GM18498 (cell line): ENCODE data around the gene PIP5K1B.
"Not testable (repeated sequence)": the region's sequence is repeated elsewhere in the genome, so short reads cannot be mapped to it uniquely, and the experiment has no call there.

Experiments used
- ATAC-seq: cut with Tn5 transposase; IDR thresholded peaks from one replicate; pipeline ENCODE4 v1.9.1; 2021; ENCODE audit warnings: mild to moderate bottlenecking, moderate library complexity; ENCODE audit not compliant: unreplicated experiment

Gene PIP5K1B

DNA sequence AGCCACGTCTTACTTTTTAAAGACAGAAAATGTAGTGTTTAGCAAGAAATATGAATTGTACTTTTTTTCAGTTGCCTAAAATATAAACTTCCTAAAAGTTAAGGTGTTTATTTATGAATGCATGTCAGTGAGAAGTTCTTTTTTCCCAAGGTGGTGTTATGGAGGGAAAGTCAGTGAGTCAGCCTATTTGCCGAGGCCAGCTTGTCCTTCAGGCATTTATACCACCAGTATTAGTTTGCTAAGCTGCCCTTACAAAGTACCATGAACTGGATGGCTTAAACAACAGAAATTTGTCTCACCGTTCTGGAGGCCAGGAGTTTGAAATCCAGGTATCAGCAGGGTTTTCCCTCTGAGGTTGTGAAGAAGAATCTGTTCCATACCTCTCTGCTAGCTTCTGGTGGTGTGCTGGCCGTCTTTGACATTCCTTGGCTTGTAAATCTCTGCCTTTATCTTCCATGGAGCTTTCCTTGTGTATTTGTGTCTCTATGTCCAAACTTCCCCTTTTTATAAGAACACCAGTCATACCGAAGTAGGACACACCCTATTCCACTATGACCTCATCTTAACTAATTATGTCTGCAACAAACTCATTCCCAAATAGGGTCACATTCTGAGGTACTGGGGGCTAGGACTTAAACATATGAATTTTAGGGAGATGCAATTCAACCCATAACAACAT lies 270.5 kb downstream of the PIP5K1B start:
- ATAC-seq: no peak

DNA sequence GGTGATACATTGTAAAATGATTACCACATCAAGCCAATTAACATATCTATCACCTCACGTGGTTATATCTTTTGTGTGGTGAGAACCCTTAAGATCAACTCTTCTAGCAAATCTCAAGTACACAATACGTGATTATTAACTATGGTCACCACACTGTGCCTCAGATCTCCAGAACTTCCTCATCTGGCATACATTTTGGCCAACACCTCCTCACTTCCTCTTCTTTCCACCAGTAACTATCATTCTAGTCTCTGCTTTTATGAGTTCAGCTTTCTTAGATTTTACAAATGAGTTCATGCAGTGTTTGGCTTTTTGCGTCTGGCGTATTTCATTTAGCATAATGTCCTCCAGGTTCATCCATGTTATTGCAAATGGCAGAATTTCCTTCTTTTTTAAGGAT lies 273.0 kb downstream of the PIP5K1B start:
- no peak for ATAC-seq

GRCh38 chr9:68978501-68978900 lies 273.5 kb downstream of the PIP5K1B start:
- no peak for ATAC-seq

- ATAC-seq: peak; percentile 28
Observed at GRCh38 chr9:68979538-68980314, 274.7 kb downstream of the PIP5K1B start.

- no peak for ATAC-seq
Observed at GRCh38 chr9:68980341-68980914, 275.4 kb downstream of the PIP5K1B start.

DNA sequence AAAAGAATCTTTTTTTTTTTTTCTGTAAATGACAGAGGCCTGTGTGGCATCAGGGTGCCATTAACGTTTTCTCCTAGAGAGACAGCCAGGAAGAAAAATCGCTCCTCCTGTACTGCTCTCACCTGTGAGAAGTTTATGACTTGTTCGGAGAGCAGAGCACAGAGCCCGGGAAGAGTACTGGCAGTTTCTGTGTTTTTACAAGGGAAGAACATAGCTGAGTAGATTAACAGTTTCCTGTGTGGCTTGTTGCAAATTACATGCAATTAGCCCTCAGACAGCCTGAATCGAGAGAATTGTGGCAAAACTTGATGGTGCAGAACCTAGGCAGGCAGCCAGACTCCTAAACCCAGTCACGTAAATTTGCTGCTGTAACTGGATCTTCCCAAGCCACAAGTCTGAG lies 276.7 kb downstream of the PIP5K1B start:
- ATAC-seq: peak; percentile 41

GRCh38 chr9:68983008-68983411 lies 278.0 kb downstream of the PIP5K1B start:
- ATAC-seq: peak; percentile 47

DNA sequence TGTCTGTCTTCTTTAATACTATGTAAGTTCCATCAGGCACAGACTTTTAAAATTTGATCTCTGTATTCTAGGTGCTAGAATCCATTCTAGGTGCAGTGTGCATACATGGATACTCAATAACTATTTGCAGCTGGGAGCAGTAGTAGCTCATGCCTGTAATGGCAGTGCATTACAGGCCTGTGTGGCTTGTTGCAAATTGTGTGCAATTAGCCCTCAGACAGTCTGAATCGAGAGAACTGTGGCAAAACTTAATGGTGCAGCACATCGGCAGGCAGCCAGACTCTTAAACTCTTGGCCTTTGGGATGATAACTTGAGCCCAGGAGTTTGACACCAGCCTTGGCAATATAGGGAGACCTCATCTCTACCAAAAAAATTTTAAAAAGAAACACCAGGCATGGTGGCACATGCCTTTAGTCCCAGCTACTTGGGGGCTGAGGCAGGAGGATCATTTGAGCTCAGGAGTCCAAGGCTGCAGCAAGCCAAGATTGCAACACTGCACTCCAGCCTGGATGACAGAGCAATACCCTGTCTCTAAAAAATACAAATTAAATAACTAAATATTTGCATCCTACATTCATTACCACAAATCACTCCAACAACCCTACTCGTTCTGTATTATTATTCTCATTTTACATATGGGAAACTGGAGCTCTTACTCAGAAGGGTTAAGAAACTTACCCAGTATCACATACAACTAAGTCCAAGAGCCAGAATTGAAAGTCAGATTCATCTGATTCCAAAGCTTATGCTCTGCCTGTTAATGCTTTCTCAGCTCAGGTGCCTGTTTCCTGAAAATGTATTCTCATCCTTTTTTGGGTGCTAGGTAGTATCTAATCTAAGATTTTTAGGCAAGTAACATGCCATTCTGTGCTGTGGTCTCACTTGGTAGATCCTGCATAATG lies 278.7 kb downstream of the PIP5K1B start:
- ATAC-seq: no peak

DNA sequence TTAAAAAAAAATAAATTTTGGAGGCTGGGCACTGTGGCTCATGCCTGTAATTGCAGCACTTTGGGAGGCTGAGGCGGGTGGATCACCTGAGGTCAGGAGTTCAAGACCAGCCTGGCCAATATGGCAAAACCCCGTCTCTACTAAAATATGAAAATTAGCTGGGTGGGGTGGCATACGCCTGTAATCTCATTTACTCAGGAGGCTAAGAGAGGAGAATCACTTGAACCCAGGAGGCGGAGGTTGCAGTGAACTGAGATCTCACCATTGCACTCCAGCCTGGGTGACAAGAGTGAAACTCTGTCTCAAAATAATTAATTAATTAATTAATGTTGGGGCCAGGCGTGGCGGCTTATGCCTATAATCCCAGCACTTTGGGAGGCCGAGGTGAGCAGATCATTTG lies 281.9 kb downstream of the PIP5K1B start:
- ATAC-seq: not testable (repeated sequence)

DNA sequence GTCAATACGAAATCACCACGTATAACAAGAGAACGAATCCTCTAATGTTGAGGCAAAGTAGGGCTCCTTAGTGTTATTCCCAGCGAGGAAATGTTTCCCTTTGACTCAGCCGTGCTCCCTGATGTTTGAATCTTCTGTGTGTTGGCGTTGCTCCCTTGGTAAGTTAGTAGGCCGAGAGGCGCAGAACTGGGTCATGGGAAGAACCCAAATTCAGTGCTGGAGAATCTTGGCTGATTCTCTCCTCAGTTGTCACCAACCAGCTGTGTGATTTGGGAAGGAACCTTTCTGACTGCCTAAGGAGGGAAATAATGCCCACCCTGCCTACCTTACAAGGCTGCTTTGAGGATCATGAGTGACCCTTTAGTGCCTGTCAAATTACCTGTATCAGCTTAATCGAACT lies 286.4 kb downstream of the PIP5K1B start:
- no peak for ATAC-seq

GRCh38 chr9:68995776-68996175 lies 290.7 kb downstream of the PIP5K1B start:
- no peak for ATAC-seq

GRCh38 chr9:68996462-68996861 lies 291.4 kb downstream of the PIP5K1B start:
- ATAC-seq: no peak

DNA sequence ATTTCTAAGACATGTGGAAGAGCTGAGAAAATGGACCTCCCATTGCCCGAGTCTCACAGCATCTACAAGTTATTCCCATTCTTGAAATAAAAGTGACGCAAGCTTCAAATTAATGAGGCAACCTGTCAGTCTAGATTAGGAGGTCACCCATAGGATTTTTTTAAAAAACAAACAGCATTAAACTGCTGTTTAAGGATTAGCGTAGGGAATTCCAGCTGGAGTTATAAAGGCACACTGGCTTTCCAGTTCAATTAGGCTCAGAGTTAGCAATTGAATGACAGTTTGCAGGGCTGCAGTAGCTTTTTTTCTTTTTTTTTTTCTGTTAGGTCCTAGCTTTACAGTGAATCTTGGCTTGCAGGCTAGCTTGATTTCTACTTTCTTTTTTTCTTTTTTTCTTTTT lies 292.6 kb downstream of the PIP5K1B start:
- ATAC-seq: no peak

DNA sequence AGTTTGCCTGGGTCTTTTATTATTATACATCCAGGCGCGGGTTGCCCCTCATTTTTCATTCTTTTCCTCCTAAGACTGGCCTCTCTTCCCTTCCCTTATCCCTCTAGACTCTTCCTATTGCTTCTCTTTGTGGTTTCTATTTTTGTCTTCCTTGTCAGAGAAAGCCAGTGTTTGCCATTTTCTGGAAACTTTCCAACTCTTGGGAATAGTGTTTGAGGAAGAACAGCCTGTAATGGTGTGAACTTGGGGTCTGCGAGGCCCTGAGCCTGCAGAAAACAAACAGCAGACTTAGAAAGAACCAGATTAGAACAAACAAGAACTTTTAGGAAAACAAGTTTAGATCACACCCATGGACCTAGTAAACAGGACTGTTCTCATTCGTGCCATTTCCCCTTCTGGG lies 293.3 kb downstream of the PIP5K1B start:
- ATAC-seq: no peak

DNA sequence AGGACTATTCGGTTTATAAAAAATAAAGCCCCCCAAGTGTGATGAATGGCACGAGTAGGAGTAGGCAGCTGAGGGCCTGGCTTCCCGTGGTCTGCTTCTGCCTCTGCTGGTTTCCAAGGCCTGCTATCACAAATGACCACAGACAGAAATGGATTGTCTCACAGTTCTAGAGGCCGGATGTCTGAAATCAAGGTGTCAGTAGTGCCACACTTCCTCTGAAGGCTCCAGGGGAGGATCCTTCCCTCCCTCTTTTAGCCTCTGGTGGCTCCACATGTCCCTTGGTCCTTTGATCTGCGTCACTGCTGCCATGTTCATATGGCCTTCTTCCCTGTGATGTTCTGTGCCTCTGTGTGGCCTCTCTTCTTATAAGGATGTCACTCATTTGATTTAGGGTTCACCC lies 293.8 kb downstream of the PIP5K1B start:
- ATAC-seq: no peak

DNA sequence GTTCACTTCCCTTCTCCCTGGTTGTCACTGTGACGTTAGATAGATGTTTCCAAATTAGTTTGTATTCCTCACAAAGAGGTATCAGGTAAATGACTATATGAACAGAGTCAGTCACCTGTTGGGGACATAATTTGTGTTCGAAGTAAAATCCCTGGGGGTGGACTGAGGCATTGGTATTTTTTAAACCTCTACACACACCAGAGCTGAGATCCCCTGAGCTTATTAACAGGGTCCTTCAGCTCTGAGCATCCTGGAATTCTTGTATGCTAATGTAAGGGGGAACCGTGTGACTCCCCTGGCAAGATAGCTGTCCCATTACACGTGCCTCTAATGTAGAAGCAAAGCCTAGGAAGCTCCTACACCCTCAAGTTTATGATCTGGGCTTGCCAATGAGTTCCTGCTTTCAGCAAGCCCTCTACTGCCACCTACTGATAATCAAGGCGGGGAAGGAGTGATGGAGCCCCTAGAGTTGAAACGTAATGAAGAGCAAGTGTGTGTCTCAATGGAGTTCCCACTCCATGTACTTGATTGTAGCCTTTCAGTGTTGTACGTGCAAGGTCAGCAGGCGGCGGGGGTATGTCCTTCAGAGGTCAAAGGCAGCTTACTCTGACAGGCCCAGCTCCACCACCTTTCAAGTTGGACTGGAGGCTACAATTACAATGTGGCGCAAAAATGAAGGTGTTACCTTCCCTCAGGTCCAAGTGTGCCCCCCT lies 294.5 kb downstream of the PIP5K1B start:
- peak; percentile 86 for ATAC-seq

- ATAC-seq: no peak
Observed at GRCh38 chr9:69001921-69002320, 296.9 kb downstream of the PIP5K1B start.

- ATAC-seq: no peak
Observed at GRCh38 chr9:69003051-69003450, 298.0 kb downstream of the PIP5K1B start.

DNA sequence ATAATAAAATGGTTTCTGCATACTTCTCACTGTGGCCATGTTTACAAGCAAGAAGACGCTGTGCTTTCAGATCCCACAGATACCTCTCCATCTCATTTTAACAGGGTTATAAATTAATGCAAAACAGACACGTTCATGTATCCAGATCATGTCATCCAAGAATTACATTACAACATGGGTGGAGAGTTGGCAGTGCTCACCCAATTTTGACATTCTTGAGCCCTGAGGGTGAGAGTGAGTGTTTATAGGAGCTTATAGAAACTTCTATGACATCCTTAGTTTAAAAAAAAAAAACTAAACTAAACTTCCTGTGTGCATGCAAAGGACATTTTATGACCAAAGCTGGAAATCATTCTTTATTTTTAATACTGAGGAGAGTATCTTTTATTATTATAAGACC lies 299.8 kb downstream of the PIP5K1B start:
- no peak for ATAC-seq

- no peak for ATAC-seq
Observed at GRCh38 chr9:69009708-69010107, 304.7 kb downstream of the PIP5K1B start.
